Chondrocyte (in vitro differentiated cells): ENCODE measurements around the gene SMG9. TPM values are rescaled to one million over a fixed set of nuclear protein-coding genes. Genes with fewer than 3 reads are reported as not detected.

Experiments
- DNase-seq: peaks from one replicate; pipeline ENCODE4 v3.0.0; 2021; ENCODE audit warnings: mixed read lengths, low spot score
- H3K27ac Mint-ChIP-seq: one replicate; pipeline ENCODE4 v1.8.0; 2021; ENCODE audit warnings: mild to moderate bottlenecking, moderate library complexity, mixed read lengths; ENCODE audit not compliant: unreplicated experiment
- H3K27me3 Mint-ChIP-seq: 2 replicates; pipeline ENCODE4 v1.8.0; 2021; ENCODE audit warnings: low read depth, mixed read lengths
- H3K36me3 Mint-ChIP-seq: 2 replicates; pipeline ENCODE4 v1.8.0; 2021; ENCODE audit warnings: low read depth, mixed read lengths
- H3K4me1 Mint-ChIP-seq: 2 replicates; pipeline ENCODE4 v1.8.0; 2021; ENCODE audit warnings: low read depth, mild to moderate bottlenecking, mixed read lengths
- H3K4me3 Mint-ChIP-seq: one replicate; pipeline ENCODE4 v1.8.0; 2021; ENCODE audit warnings: mild to moderate bottlenecking, moderate library complexity, mixed read lengths; ENCODE audit not compliant: unreplicated experiment
- H3K9me3 Mint-ChIP-seq: 2 replicates; pipeline ENCODE4 v1.8.0; 2021; ENCODE audit warnings: low read depth, mixed read lengths
- total RNA-seq: library from RNA; stranded (reverse); gene quantifications from 3 replicates; pipeline ENCODE4 v1.2.1, GENCODE V29; 2021
- TF ChIP-seq, protein P1 (sequence below): fragments of 200-600 bp; sonication (generic); IDR thresholded peaks from 2 replicates; pipeline ENCODE4 v1.5.0; 2021; ENCODE audit warnings: antibody characterized with exemption, mild to moderate bottlenecking, moderate library complexity

Gene SMG9
- total RNA-seq, 1 donor from 2014 or later, result 46.9 TPM

DNA sequence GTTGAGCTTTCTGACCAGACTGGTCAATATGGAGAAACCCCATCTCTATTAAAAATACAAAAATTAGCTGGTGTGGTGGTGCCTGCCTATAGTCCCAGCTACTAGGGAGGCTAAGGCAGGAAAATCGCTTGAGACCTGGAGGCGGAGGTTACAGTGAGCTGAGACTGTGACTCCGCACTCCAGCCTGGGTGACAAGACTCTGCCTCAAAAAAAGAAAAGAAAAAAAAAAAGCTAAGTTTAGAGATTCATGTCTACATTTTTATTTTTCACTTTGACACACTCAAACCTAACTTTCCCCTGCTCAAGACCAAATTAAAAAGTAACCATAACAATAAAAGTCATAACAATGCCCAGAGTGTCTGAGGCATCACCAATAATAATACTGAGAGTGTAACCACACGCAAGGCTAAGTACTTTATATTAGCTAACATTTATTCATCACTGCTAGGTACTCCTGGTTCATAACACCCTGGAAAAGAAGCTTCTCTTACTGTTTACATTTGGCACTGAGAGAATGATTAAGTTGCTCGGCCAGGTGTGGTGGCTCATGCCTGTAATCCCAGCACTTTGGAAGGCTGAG, 33.2 kb downstream of the SMG9 start:
- TF ChIP-seq, protein P1, sequence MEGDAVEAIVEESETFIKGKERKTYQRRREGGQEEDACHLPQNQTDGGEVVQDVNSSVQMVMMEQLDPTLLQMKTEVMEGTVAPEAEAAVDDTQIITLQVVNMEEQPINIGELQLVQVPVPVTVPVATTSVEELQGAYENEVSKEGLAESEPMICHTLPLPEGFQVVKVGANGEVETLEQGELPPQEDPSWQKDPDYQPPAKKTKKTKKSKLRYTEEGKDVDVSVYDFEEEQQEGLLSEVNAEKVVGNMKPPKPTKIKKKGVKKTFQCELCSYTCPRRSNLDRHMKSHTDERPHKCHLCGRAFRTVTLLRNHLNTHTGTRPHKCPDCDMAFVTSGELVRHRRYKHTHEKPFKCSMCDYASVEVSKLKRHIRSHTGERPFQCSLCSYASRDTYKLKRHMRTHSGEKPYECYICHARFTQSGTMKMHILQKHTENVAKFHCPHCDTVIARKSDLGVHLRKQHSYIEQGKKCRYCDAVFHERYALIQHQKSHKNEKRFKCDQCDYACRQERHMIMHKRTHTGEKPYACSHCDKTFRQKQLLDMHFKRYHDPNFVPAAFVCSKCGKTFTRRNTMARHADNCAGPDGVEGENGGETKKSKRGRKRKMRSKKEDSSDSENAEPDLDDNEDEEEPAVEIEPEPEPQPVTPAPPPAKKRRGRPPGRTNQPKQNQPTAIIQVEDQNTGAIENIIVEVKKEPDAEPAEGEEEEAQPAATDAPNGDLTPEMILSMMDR, result no peak
- H3K27ac Mint-ChIP-seq, result no peak overlapping the region
- no peak for DNase-seq
- no peak overlapping the region for H3K4me3 Mint-ChIP-seq
- no peaks in the 10 kb centered on the region for H3K9me3 Mint-ChIP-seq
- no peaks in the 10 kb centered on the region for H3K36me3 Mint-ChIP-seq
- H3K27me3 Mint-ChIP-seq, result no peaks in the 10 kb centered on the region
- H3K4me1 Mint-ChIP-seq, result no peaks in the 10 kb centered on the region

GRCh38 chr19:43720936-43721335, 33.8 kb downstream of the SMG9 start:
- H3K27me3 Mint-ChIP-seq, result no peaks in the 10 kb centered on the region
- H3K9me3 Mint-ChIP-seq, result no peaks in the 10 kb centered on the region
- no peak overlapping the region for H3K4me3 Mint-ChIP-seq
- no peak for DNase-seq
- H3K4me1 Mint-ChIP-seq, result no peaks in the 10 kb centered on the region
- no peak overlapping the region for H3K27ac Mint-ChIP-seq
- TF ChIP-seq, protein P1, result no peak
- no peaks in the 10 kb centered on the region for H3K36me3 Mint-ChIP-seq

DNA sequence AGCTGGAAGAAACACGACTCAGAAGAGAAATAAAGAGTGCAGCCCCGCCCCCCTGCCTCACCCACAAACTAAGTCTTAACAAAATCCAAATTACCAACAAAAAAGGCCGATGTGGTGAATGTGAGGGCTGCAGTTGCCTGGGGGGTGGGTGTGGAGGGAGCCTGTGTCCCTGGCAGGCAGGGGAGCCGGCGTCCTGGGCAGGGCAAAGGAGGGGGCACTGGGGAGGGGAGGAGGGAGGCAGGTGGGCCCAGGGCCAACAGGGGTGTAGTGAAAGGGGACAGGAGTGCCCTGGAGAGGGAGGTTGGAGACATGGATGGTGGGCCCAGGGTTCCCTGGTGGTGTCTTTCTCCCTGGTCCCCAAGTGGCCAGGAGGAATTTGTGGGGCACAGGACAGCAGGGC, 34.8 kb downstream of the SMG9 start:
- DNase-seq, result no peak
- TF ChIP-seq, protein P1, result no peak
- no peaks in the 10 kb centered on the region for H3K27me3 Mint-ChIP-seq
- no peaks in the 10 kb centered on the region for H3K4me1 Mint-ChIP-seq
- H3K27ac Mint-ChIP-seq, result no peak overlapping the region
- no peaks in the 10 kb centered on the region for H3K36me3 Mint-ChIP-seq
- H3K4me3 Mint-ChIP-seq, result no peak overlapping the region
- H3K9me3 Mint-ChIP-seq, result no peaks in the 10 kb centered on the region

DNA sequence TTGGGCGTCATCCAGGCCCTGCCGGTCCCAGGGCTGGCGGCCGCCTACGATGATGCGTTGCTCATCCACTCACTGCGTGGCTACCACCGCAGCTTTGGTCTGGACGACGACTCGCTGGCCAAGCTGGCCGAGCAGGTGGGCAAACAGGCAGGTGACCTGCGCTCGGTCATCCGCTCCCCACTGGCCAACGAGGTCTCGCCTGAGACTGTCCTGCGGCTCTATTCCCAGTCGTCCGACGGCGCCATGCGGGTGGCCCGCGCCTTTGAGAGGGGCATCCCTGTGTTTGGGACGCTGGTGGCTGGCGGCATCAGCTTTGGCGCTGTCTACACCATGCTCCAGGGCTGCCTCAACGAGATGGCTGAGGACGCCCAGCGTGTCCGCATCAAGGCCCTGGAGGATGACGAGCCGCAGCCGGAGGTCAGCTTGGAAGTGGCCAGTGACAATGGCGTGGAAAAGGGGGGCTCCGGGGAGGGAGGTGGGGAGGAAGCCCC, 35.3 kb downstream of the SMG9 start:
- DNase-seq, result peak; percentile 93
- Mint-ChIP-seq H3K27me3 (peaks cover 1% of the 10 kb centered on the region), H3K9me3 (no peaks in the 10 kb centered on the region), H3K4me1 (no peaks in the 10 kb centered on the region), H3K4me3 (no peak overlapping the region), H3K36me3 (no peaks in the 10 kb centered on the region), H3K27ac (no peak overlapping the region)
- TF ChIP-seq, protein P1, result no peak

DNA sequence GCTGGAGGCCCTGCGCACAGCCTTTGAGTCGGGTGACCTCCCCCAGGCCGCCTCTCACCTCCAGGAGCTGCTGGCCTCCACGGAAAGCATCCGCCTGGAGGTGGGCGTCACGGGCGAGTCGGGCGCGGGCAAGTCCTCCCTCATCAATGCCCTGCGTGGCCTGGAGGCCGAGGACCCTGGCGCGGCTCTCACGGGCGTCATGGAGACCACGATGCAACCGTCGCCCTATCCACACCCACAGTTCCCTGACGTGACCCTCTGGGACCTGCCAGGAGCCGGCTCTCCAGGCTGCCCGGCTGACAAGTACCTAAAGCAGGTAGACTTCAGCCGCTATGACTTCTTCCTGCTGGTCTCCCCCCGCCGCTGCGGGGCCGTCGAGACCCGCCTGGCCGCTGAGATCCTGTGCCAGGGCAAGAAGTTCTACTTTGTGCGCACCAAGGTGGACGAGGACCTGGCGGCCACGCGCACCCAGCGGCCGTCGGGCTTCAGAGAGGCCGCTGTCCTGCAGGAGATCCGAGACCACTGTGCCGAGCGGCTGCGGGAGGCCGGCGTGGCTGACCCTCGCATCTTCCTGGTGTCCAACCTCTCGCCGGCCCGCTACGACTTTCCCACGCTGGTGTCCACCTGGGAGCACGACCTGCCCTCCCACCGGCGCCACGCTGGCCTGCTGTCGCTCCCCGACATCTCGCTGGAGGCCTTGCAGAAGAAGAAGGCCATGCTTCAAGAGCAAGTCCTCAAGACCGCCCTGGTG, 36.0 kb downstream of the SMG9 start:
- peaks cover 1% of the 10 kb centered on the region for H3K27me3 Mint-ChIP-seq
- no peak overlapping the region for H3K27ac Mint-ChIP-seq
- no peaks in the 10 kb centered on the region for H3K36me3 Mint-ChIP-seq
- no peaks in the 10 kb centered on the region for H3K4me1 Mint-ChIP-seq
- no peak for DNase-seq
- H3K9me3 Mint-ChIP-seq, result no peaks in the 10 kb centered on the region
- no peak overlapping the region for H3K4me3 Mint-ChIP-seq
- TF ChIP-seq, protein P1, result no peak
